ENCODE data around the gene ATP8B3. TPM values are rescaled to one million over a fixed set of nuclear protein-coding genes. Genes with fewer than 3 reads are reported as not detected.

ATP8B3 gene
- total and polyA plus RNA-seq, 2 of the 13 experiments (the other 11 are each of a cell fraction or from before 2014, with no cell fraction given), result 2.6 to 5.9 TPM

- Histone ChIP-seq H3K4me1 (ENCODE audit: insufficient read depth, low read length) (peaks cover 21% of the 10 kb centered on the region), H3K27ac (ENCODE audit: extremely low read length, insufficient read depth, low read length) (no peak overlapping the region), H3K27me3 (ENCODE audit: control insufficient read depth in 1 of 2, insufficient read depth in 2 of 2, low read length in 2 of 2) (no peaks in the 10 kb centered on the region; a peak in 1 of 5 replicates), H3K36me3 (replicated peaks in 1 of 2; ENCODE audit: control insufficient read depth in 1 of 2, insufficient read depth in 2 of 2, low read length in 2 of 2) (peaks cover 2 to 3% of the 10 kb centered on the region in 2 experiments; a peak in 1 of 5 replicates), H4K20me1 (ENCODE audit: insufficient read depth, low read length) (peaks cover 27% of the 10 kb centered on the region), H3K9ac (ENCODE audit: insufficient read depth, low read depth, low read length) (no peak overlapping the region), H3K9me3 (ENCODE audit: low read length) (no peaks in the 10 kb centered on the region), H3K79me2 (ENCODE audit: insufficient read depth, low read length) (peaks cover 23% of the 10 kb centered on the region), H2AFZ (ENCODE audit: low read length) (no peak overlapping the region), H3K4me3 (replicated peaks in 1 of 3; ENCODE audit: insufficient read depth in 1 of 3, low read depth in 2 of 3, low read length in 3 of 3) (no peak overlapping the region), H3K4me2 (ENCODE audit: low read depth, low read length) (no peak overlapping the region)
- in situ Hi-C loops (cut with HindIII; ENCODE audit: extremely low pct_ligation_motif_present, low pct_unique_long_range_greater_than_20kb), result no loop called here
- ATAC-seq, result no peak
- TF ChIP-seq HMGXB4 (CRISPR knock-in tag; IDR thresholded peaks at IDR 0.05; ENCODE audit: borderline replicate concordance in 1 of 2, low read depth in 1 of 2) (no peak), ELK4 (CRISPR knock-in tag; IDR thresholded peaks at IDR 0.05; ENCODE audit: borderline replicate concordance) (no peak), AGO2 (optimal IDR thresholded peaks at IDR 0.05; ENCODE audit: low read depth, low read length) (peak; percentile 26)
- ChIA-PET CTCF (ENCODE audit: low intra/inter-chr PET ratio, low total read pairs) (no interaction called here), POLR2A (no interaction called here)
- WGBS (ENCODE audit: low lambda C conversion rate), result 95% methylated on average over 45 of the region's 66 CpGs
- FAIRE-seq, result no peak
- no TSS peak for BruUV-seq (replicated peaks)
- intact Hi-C loops (cut with micrococcal nuclease; ENCODE audit: unreplicated experiment), result no loop called here
- DNase-seq (ENCODE audit: low spot score), result no peak
Measured at GRCh38 chr19:1851654-1852580, 39.8 kb upstream of the ATP8B3 start.
